ENCODE measurements around the gene KLHDC1.
"Not testable (repeated sequence)": the region's sequence is repeated elsewhere in the genome, so short reads cannot be mapped to it uniquely, and the experiment has no call there.

The KLHDC1 gene

GRCh38 chr14:49781040-49781439 is 88.1 kb downstream of the KLHDC1 start:
- DNase-seq (ENCODE audit: low spot score) = not testable (repeated sequence)

GRCh38 chr14:49783394-49784014 is 90.6 kb downstream of the KLHDC1 start:
- DNase-seq (ENCODE audit: low spot score) = no peak

- DNase-seq (ENCODE audit: low spot score) = no peak
These were observed 93.4 kb downstream of the KLHDC1 start for GRCh38 chr14:49786315-49786714.

- no peak for DNase-seq (ENCODE audit: low spot score)
These were observed 99.7 kb downstream of the KLHDC1 start for GRCh38 chr14:49792618-49793017.

GRCh38 chr14:49796025-49796424 is 103.1 kb downstream of the KLHDC1 start:
- no peak for DNase-seq (ENCODE audit: low spot score)

Small RNAs within 50 kb of the gene (small RNA-seq; reads per million reads assigned to genes)
- 0 to 0.04 reads per million in 2 experiments for gene RNU6ATAC30P
